MM.1S (cell line): ENCODE results near the gene TBC1D22B.

Experiments
- CTCF ChIP-seq: fragments of 300-600 bp; sonication (generic); IDR thresholded peaks from 2 replicates; pipeline ENCODE4 v1.5.1; 2016; ENCODE audit warnings: antibody characterized with exemption, low read length, mixed read lengths
- EZH2phosphoT487 ChIP-seq: fragments of 300-600 bp; sonication (generic); IDR thresholded peaks from 2 replicates; pipeline ENCODE4 v1.6.1; 2018; ENCODE audit warnings: antibody characterized with exemption, low read length

- no peak for TF ChIP-seq CTCF
- TF ChIP-seq EZH2phosphoT487: no peak
Measured at GRCh38 chr6:37261198-37261597, 3.6 kb downstream of the TBC1D22B start.
